ENCODE measurements around the gene NCKAP5.

DNA sequence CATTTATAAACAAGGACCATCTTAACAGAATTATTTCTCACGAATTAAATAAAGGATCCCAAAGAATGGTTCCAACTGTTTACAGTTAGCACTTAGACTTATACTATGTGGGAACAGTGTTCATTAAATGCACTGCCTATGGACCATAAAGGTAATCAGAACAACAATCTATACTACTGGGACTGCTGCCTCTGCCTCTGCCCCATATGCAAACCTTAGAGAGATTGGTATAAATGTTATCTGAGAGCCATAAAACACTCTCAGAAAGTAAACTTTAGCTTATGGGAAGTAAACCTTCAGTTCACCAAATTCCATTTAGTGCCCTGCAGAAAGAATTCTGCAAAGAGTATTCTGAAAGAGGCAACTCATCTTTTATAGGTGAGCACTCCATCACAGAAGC lies 448.0 kb downstream of the NCKAP5 start:
- no peak for TF ChIP-seq CTCF (IDR thresholded peaks at IDR 0.05; ENCODE audit: poor library complexity)
- TF ChIP-seq EZH2phosphoT487 (IDR thresholded peaks at IDR 0.05; ENCODE audit: low read depth, severe bottlenecking, unreplicated experiment), result no peak
